CD4-positive, alpha-beta T cell (primary cell): ENCODE measurements around the gene ZBTB47. TPM values are rescaled to one million over a fixed set of nuclear protein-coding genes. Genes with fewer than 3 reads are reported as not detected.
A peak's percentile ranks its signal among the peaks of the same experiment; 100 is the strongest.

Experiments used
- ATAC-seq: fragments of 200-7000 bp; cut with Tn5 transposase; one replicate; pipeline ENCODE4 v1.10.0; 2022; ENCODE audit warnings: mild to moderate bottlenecking; ENCODE audit not compliant: poor library complexity
- CTCF ChIA-PET: fragments of 350-600 bp; sonication (Branson Sonifier 250); formaldehyde crosslinking; loops from one replicate; lab custom pipeline; 2021; ENCODE audit warnings: antibody characterized with exemption, inconsistent platforms; lab: Charles Lee
- POLR2A ChIA-PET: fragments of 350-600 bp; sonication (Branson Sonifier 250); formaldehyde crosslinking; loops from one replicate; lab custom pipeline; 2021; ENCODE audit warnings: antibody characterized with exemption, inconsistent platforms; lab: Charles Lee
- DNase-seq, 14 experiments: peaks; one replicate each; pipeline ENCODE4 v3.0.0-alpha.2; 2013 to 2020; ENCODE audit warnings: mixed read lengths in 2 of 14
- H3K27ac ChIP-seq, 2 donors: one replicate each; pipeline versions ENCODE4 v1.5.1 to v1.7.0; 2013; ENCODE audit warnings: low read length in 2 of 2, low read depth in 1 of 2, mild to moderate bottlenecking in 1 of 2
- H3K27me3 ChIP-seq, 2 experiments: 1 replicate in 1 of 2; 2 replicates in 1 of 2; pipeline versions ENCODE4 v1.6.1 to v1.7.0; 2013; ENCODE audit warnings: low read length in 2 of 2, control low read depth in 1 of 2, mild to moderate bottlenecking in 1 of 2, moderate library complexity in 1 of 2; ENCODE audit not compliant: insufficient read depth in 2 of 2, control insufficient read depth in 1 of 2
- H3K36me3 ChIP-seq: one replicate; pipeline ENCODE4 v1.6.1; 2013; ENCODE audit warnings: low read length, control low read depth; ENCODE audit not compliant: insufficient read depth
- H3K4me1 ChIP-seq: one replicate; pipeline ENCODE4 v1.6.1; 2013; ENCODE audit warnings: low read length, control low read depth; ENCODE audit not compliant: insufficient read depth
- H3K4me3 ChIP-seq: one replicate; pipeline ENCODE4 v1.5.1; 2013; ENCODE audit warnings: mild to moderate bottlenecking, low read length, moderate library complexity
- H3K9me3 ChIP-seq, 2 experiments: 1 replicate in 1 of 2; 2 replicates in 1 of 2; pipeline versions ENCODE4 v1.6.1 to v1.7.0; 2013; ENCODE audit warnings: low read length in 2 of 2, mild to moderate bottlenecking in 2 of 2, control low read depth in 1 of 2, moderate library complexity in 1 of 2; ENCODE audit not compliant: control insufficient read depth in 1 of 2, insufficient read depth in 1 of 2
- H3K27ac Mint-ChIP-seq: one replicate; pipeline ENCODE4 v1.8.0; 2020; ENCODE audit warnings: mixed read lengths
- H3K27me3 Mint-ChIP-seq: one replicate; pipeline ENCODE4 v1.8.0; 2021; ENCODE audit warnings: mixed read lengths
- H3K36me3 Mint-ChIP-seq: one replicate; pipeline ENCODE4 v1.8.0; 2021; ENCODE audit warnings: low read depth, mixed read lengths
- H3K4me1 Mint-ChIP-seq: one replicate; pipeline ENCODE4 v1.8.0; 2021; ENCODE audit warnings: low read depth, mixed read lengths
- H3K4me3 Mint-ChIP-seq: one replicate; pipeline ENCODE4 v1.8.0; 2020; ENCODE audit warnings: mild to moderate bottlenecking, mixed read lengths
- H3K9me3 Mint-ChIP-seq: one replicate; pipeline ENCODE4 v1.8.0; 2020; ENCODE audit warnings: mixed read lengths
- CTCF ChIP-seq: fragments of 200-600 bp; IDR thresholded peaks from one replicate; pipeline ENCODE4 v1.8.0; 2022; ENCODE audit warnings: antibody characterized with exemption, mild to moderate bottlenecking
- intact Hi-C, 2 experiments: fragments of 100-400 bp; cut with DNase I in 1 of 2; cut with micrococcal nuclease in 1 of 2; formaldehyde crosslinking; loops; one replicate each; pipeline versions ENCODE4 v1.15.1 to v1.9.0; 2023 to 2025; cut with DNase I, micrococcal nuclease
- total RNA-seq, 174 experiments: library from RNA in 2 of 174; stranded (reverse) in 2 of 174; gene quantifications; one replicate each; pipeline ENCODE4 v1.2.3 and lab custom pipeline; 2021 to 2026

ZBTB47 gene
- total RNA-seq, 2 experiments from 2014 or later = 0.47 to 0.80 TPM

- POLR2A ChIA-PET = no interaction called here
- CTCF ChIA-PET = no interaction called here
- H3K27me3 ChIP-seq = no peaks in the 10 kb centered on the region
- no peak for TF ChIP-seq CTCF
- H3K4me1 ChIP-seq = no peaks in the 10 kb centered on the region
- no peaks in the 10 kb centered on the region for H3K36me3 ChIP-seq
- intact Hi-C loops = no loop called here
- peak in 1 of 14 experiments; percentile 23 for DNase-seq
- peaks cover 0 to 10% of the 10 kb centered on the region in 2 experiments for H3K9me3 ChIP-seq
- H3K4me3 ChIP-seq = no peak overlapping the region
- no peak overlapping the region for H3K4me3 Mint-ChIP-seq
- no peaks in the 10 kb centered on the region for H3K27me3 Mint-ChIP-seq
- no peaks in the 10 kb centered on the region for H3K4me1 Mint-ChIP-seq
- ATAC-seq = no peak
- H3K9me3 Mint-ChIP-seq = peaks cover 3% of the 10 kb centered on the region
- H3K27ac Mint-ChIP-seq = no peak overlapping the region
- no peak overlapping the region for H3K27ac ChIP-seq
- H3K36me3 Mint-ChIP-seq = no peaks in the 10 kb centered on the region
Observed at GRCh38 chr3:42667523-42668412, 14.3 kb downstream of the ZBTB47 start.

- no peak overlapping the region for H3K4me3 ChIP-seq
- CTCF ChIA-PET = no interaction called here
- H3K4me3 Mint-ChIP-seq = no peak overlapping the region
- H3K27ac Mint-ChIP-seq = no peak overlapping the region
- no peaks in the 10 kb centered on the region for H3K4me1 Mint-ChIP-seq
- ATAC-seq (no peak), DNase-seq (no peak)
- no peak for TF ChIP-seq CTCF
- H3K4me1 ChIP-seq = no peaks in the 10 kb centered on the region
- intact Hi-C loops = no loop called here
- H3K36me3 Mint-ChIP-seq = no peaks in the 10 kb centered on the region
- H3K27me3 Mint-ChIP-seq = no peaks in the 10 kb centered on the region
- no peak overlapping the region for H3K27ac ChIP-seq
- peaks cover 3% of the 10 kb centered on the region for H3K9me3 Mint-ChIP-seq
- POLR2A ChIA-PET = no interaction called here
- H3K36me3 ChIP-seq = no peaks in the 10 kb centered on the region
- peaks cover 0 to 15% of the 10 kb centered on the region in 2 experiments for H3K9me3 ChIP-seq
- no peaks in the 10 kb centered on the region for H3K27me3 ChIP-seq
Observed at GRCh38 chr3:42668413-42668760, 14.9 kb downstream of the ZBTB47 start.

GRCh38 chr3:42668793-42669217 lies 15.3 kb downstream of the ZBTB47 start:
- POLR2A ChIA-PET = no interaction called here
- no peaks in the 10 kb centered on the region for H3K4me1 ChIP-seq
- no peak overlapping the region for H3K27ac Mint-ChIP-seq
- no peak overlapping the region for H3K4me3 ChIP-seq
- no peaks in the 10 kb centered on the region for H3K4me1 Mint-ChIP-seq
- CTCF ChIA-PET = no interaction called here
- H3K4me3 Mint-ChIP-seq = no peak overlapping the region
- H3K27ac ChIP-seq = no peak overlapping the region
- H3K9me3 ChIP-seq = peaks cover 0 to 15% of the 10 kb centered on the region in 2 experiments
- no peaks in the 10 kb centered on the region for H3K36me3 ChIP-seq
- H3K36me3 Mint-ChIP-seq = no peaks in the 10 kb centered on the region
- H3K27me3 Mint-ChIP-seq = no peaks in the 10 kb centered on the region
- no peak for TF ChIP-seq CTCF
- no peaks in the 10 kb centered on the region for H3K27me3 ChIP-seq
- intact Hi-C loops = no loop called here
- DNase-seq (no peak), ATAC-seq (no peak)
- peaks cover 3% of the 10 kb centered on the region for H3K9me3 Mint-ChIP-seq
